IMR-90 (cell line): ENCODE data around the gene RMND5A. TPM values are rescaled to one million over a fixed set of nuclear protein-coding genes. Genes with fewer than 3 reads are reported as not detected.

Source experiments
- ATAC-seq: fragments of 200-7000 bp; cut with Tn5 transposase; 2 replicates; pipeline ENCODE4 v1.9.1; 2020; ENCODE audit warnings: low read depth, mild to moderate bottlenecking, moderate library complexity
- BruUV-seq: library from RNA; stranded (reverse); fragments of 400-500 nt; replicated peaks from 2 replicates; lab custom pipeline; 2021; lab: Mats Ljungman, UMichigan
- CTCF ChIA-PET: fragments of 300-600 bp; formaldehyde crosslinking; extraction: SDS; loops from one replicate; lab custom pipeline; 2021; ENCODE audit warnings: antibody characterized with exemption; lab: Yijun Ruan, JAX
- POLR2A ChIA-PET: fragments of 300-600 bp; sonication (Branson Sonifier 250); formaldehyde crosslinking; loops from one replicate; lab custom pipeline; 2022; ENCODE audit warnings: antibody characterized with exemption; ENCODE audit not compliant: unreplicated experiment; lab: Charles Lee
- DNase-seq: peaks from one replicate; pipeline ENCODE4 v3.0.0; 2013
- H2AFZ ChIP-seq: replicated peaks from 2 replicates; pipeline ENCODE3; 2013; ENCODE audit warnings: low read length, mild to moderate bottlenecking; ENCODE audit not compliant: poor library complexity
- H2AK5ac ChIP-seq: 2 replicates; pipeline ENCODE4 v1.6.1; 2013; ENCODE audit warnings: low read depth, low read length, inconsistent platforms
- H2AK9ac ChIP-seq: replicated peaks from 2 replicates; pipeline ENCODE3; 2013; ENCODE audit warnings: mild to moderate bottlenecking, low read depth, low read length, moderate library complexity; ENCODE audit not compliant: poor library complexity
- H2BK120ac ChIP-seq: 2 replicates; pipeline ENCODE4 v1.6.1; 2013; ENCODE audit warnings: low read depth, low read length, inconsistent platforms
- H2BK15ac ChIP-seq: 3 replicates; pipeline ENCODE4 v1.6.1; 2013; ENCODE audit warnings: low read depth, low read length, inconsistent platforms
- H2BK20ac ChIP-seq: 2 replicates; pipeline ENCODE4 v1.6.1; 2013; ENCODE audit warnings: low read depth, mild to moderate bottlenecking, inconsistent platforms, low read length, moderate library complexity
- H2BK5ac ChIP-seq: 2 replicates; pipeline ENCODE4 v1.6.1; 2013; ENCODE audit warnings: mild to moderate bottlenecking, low read depth, low read length, inconsistent platforms; ENCODE audit not compliant: poor library complexity, severe bottlenecking
- H3K14ac ChIP-seq: replicated peaks from 2 replicates; pipeline ENCODE4 v1.6.1; 2013; ENCODE audit warnings: low read depth, low read length, inconsistent platforms
- H3K18ac ChIP-seq: 2 replicates; pipeline ENCODE4 v1.6.1; 2013; ENCODE audit warnings: low read depth, low read length, control low read depth
- H3K23ac ChIP-seq: 2 replicates; pipeline ENCODE4 v1.6.1; 2013; ENCODE audit warnings: low read depth, low read length, inconsistent platforms
- H3K27ac ChIP-seq: 2 replicates; pipeline ENCODE4 v1.5.1; 2013; ENCODE audit warnings: mild to moderate bottlenecking, control low read depth, low read length; ENCODE audit not compliant: insufficient read depth
- H3K27me3 ChIP-seq: 2 replicates; pipeline ENCODE4 v1.6.1; 2013; ENCODE audit warnings: low read length; ENCODE audit not compliant: control insufficient read depth, insufficient read depth
- H3K36me3 ChIP-seq: 2 replicates; pipeline ENCODE4 v1.6.1; 2013; ENCODE audit warnings: low read length, mixed read lengths; ENCODE audit not compliant: control insufficient read depth, insufficient read depth
- H3K4ac ChIP-seq: 2 replicates; pipeline ENCODE4 v1.6.1; 2013; ENCODE audit warnings: low read depth, low read length, inconsistent platforms
- H3K4me1 ChIP-seq: 2 replicates; pipeline ENCODE4 v1.6.1; 2013; ENCODE audit warnings: low read length, mixed read lengths; ENCODE audit not compliant: control insufficient read depth, insufficient read depth
- H3K4me2 ChIP-seq: 2 replicates; pipeline ENCODE4 v1.6.1; 2013; ENCODE audit warnings: low read depth, mild to moderate bottlenecking, control low read depth, low read length, moderate library complexity
- H3K4me3 ChIP-seq: 2 replicates; pipeline ENCODE4 v1.5.1; 2013; ENCODE audit warnings: low read depth, mild to moderate bottlenecking, control low read depth, low read length, moderate library complexity; ENCODE audit not compliant: insufficient read depth
- H3K56ac ChIP-seq: 2 replicates; pipeline ENCODE4 v1.6.1; 2013; ENCODE audit warnings: low read length, inconsistent platforms; ENCODE audit not compliant: insufficient read depth; ENCODE audit errors: extremely low read depth
- H3K79me1 ChIP-seq, 2 experiments: 2 replicates each; pipeline ENCODE4 v1.6.1; 2013; ENCODE audit warnings: low read length in 2 of 2, inconsistent platforms in 1 of 2, low read depth in 1 of 2
- H3K9ac ChIP-seq: 2 replicates; pipeline ENCODE4 v1.6.1; 2013; ENCODE audit warnings: low read depth, low read length, control low read depth
- H3K9me1 ChIP-seq: 2 replicates; pipeline ENCODE4 v1.6.1; 2013; ENCODE audit warnings: low read length, inconsistent platforms; ENCODE audit not compliant: insufficient read depth
- H3K9me3 ChIP-seq: 2 replicates; pipeline ENCODE4 v1.6.1; 2013; ENCODE audit warnings: low read length; ENCODE audit not compliant: control insufficient read depth, insufficient read depth
- H4K20me1 ChIP-seq: 2 replicates; pipeline ENCODE4 v1.6.1; 2013; ENCODE audit warnings: low read length, inconsistent platforms; ENCODE audit not compliant: insufficient read depth
- H4K5ac ChIP-seq: 2 replicates; pipeline ENCODE4 v1.6.1; 2013; ENCODE audit warnings: mild to moderate bottlenecking, low read depth, low read length, control low read depth
- H4K8ac ChIP-seq, 2 experiments: 2 replicates each; pipeline ENCODE4 v1.6.1; 2013; ENCODE audit warnings: low read depth in 2 of 2, low read length in 2 of 2, control low read depth in 1 of 2, inconsistent platforms in 1 of 2
- H4K91ac ChIP-seq: 2 replicates; pipeline ENCODE4 v1.6.1; 2013; ENCODE audit warnings: low read depth, low read length, inconsistent platforms; ENCODE audit not compliant: insufficient read depth
- BHLHE40 ChIP-seq: fragments of 150-350 bp; IDR thresholded peaks from 2 replicates; pipeline ENCODE4 v1.6.1; 2016; ENCODE audit warnings: mild to moderate bottlenecking, low read depth, low read length
- CEBPB ChIP-seq: IDR thresholded peaks from 2 replicates; pipeline ENCODE4 v1.6.1; 2012; ENCODE audit warnings: low read depth, low read length, improper control_type of control experiment
- CHD1 ChIP-seq: IDR thresholded peaks from 2 replicates; pipeline ENCODE4 v1.6.1; 2012; ENCODE audit warnings: low read depth, low read length, improper control_type of control experiment
- ELK1 ChIP-seq: fragments of 150-350 bp; IDR thresholded peaks from 2 replicates; pipeline ENCODE4 v1.6.1; 2016; ENCODE audit warnings: low read depth, mild to moderate bottlenecking, low read length, moderate library complexity, borderline replicate concordance
- FOS ChIP-seq: fragments of 150-350 bp; IDR thresholded peaks from 2 replicates; pipeline ENCODE4 v1.6.1; 2016; ENCODE audit warnings: low read depth, low read length
- MAFK ChIP-seq: IDR thresholded peaks from 2 replicates; pipeline ENCODE4 v1.6.1; 2012; ENCODE audit warnings: low read depth, low read length, improper control_type of control experiment
- MXI1 ChIP-seq: IDR thresholded peaks from 2 replicates; pipeline ENCODE4 v1.6.1; 2012; ENCODE audit warnings: low read depth, mild to moderate bottlenecking, low read length, moderate library complexity, borderline replicate concordance
- NFE2L2 ChIP-seq: fragments of 150-350 bp; IDR thresholded peaks from 2 replicates; pipeline ENCODE4 v1.6.1; 2016; ENCODE audit warnings: low read depth, mild to moderate bottlenecking, low read length
- POLR2A ChIP-seq: IDR thresholded peaks from 2 replicates; pipeline ENCODE4 v1.6.1; 2012; ENCODE audit warnings: mild to moderate bottlenecking, low read depth, low read length
- RAD21 ChIP-seq: IDR thresholded peaks from 2 replicates; pipeline ENCODE4 v1.6.1; 2012; ENCODE audit warnings: low read length, improper control_type of control experiment
- RCOR1 ChIP-seq: IDR thresholded peaks from 2 replicates; pipeline ENCODE4 v1.6.1; 2012; ENCODE audit warnings: mild to moderate bottlenecking, low read length, improper control_type of control experiment; ENCODE audit not compliant: insufficient replicate concordance
- SMC3 ChIP-seq: fragments of 150-350 bp; IDR thresholded peaks from 2 replicates; pipeline ENCODE4 v1.6.1; 2016; ENCODE audit warnings: low read depth, mild to moderate bottlenecking, antibody characterized with exemption, low read length, moderate library complexity
- dilution Hi-C: fragments of 300-500 bp; cut with HindIII; formaldehyde crosslinking; loops from one replicate; pipeline ENCODE4 v1.14.3; 2018; ENCODE audit warnings: low sequenced_read_pairs; ENCODE audit not compliant: unreplicated experiment
- in situ Hi-C: fragments of 300-500 bp; cut with MboI; formaldehyde crosslinking; loops from 3 replicates; pipeline ENCODE4 v1.14.3; 2019; ENCODE audit warnings: low sequenced_read_pairs, inconsistent platforms, mixed read lengths
- intact Hi-C: fragments of 100-400 bp; cut with micrococcal nuclease; formaldehyde crosslinking; loops from 2 replicates; pipeline ENCODE4 v1.10.0; 2022
- polyA plus RNA-seq, 3 experiments: library from polyadenylated mRNA; depleted of rRNA; stranded (reverse); fragments of >200 nt; gene quantifications; 2 replicates each; pipeline ENCODE4 v1.2.3, GENCODE V29; 2012; ENCODE audit warnings: low replicate concordance in 1 of 3
- total RNA-seq: library from RNA; depleted of rRNA; stranded (reverse); fragments of >200 nt; gene quantifications from 2 replicates; pipeline ENCODE4 v1.2.3, GENCODE V29; 2012

Gene RMND5A
- total and polyA plus RNA-seq, 2 of the 4 experiments (the other 2 are of a cell fraction) = 5.1 to 16.0 TPM

- no peaks in the 10 kb centered on the region for H3K79me1 ChIP-seq
- no peak overlapping the region for H4K91ac ChIP-seq
- dilution Hi-C loops (no loop called here), intact Hi-C loops (no loop called here), in situ Hi-C loops (no loop called here)
- no peak overlapping the region for H3K9ac ChIP-seq
- no peaks in the 10 kb centered on the region for H4K20me1 ChIP-seq
- no peak overlapping the region for H2BK20ac ChIP-seq
- H3K36me3 ChIP-seq = no peaks in the 10 kb centered on the region
- no peak overlapping the region for H3K14ac ChIP-seq
- TF ChIP-seq FOS = no peak
- no peak for TF ChIP-seq MXI1
- no peak for TF ChIP-seq ELK1
- no peak for TF ChIP-seq SMC3
- TF ChIP-seq BHLHE40 = no peak
- TF ChIP-seq CEBPB = no peak
- TF ChIP-seq NFE2L2 = no peak
- TF ChIP-seq RAD21 = no peak
- no peak for TF ChIP-seq RCOR1
- TF ChIP-seq MAFK = no peak
- TF ChIP-seq CHD1 = no peak
- no peak for TF ChIP-seq POLR2A
- H3K27me3 ChIP-seq = peaks cover 11% of the 10 kb centered on the region
- no peak overlapping the region for H3K4me2 ChIP-seq
- H4K8ac ChIP-seq = no peak overlapping the region
- H3K23ac ChIP-seq = no peak overlapping the region
- no peak overlapping the region for H4K5ac ChIP-seq
- POLR2A ChIA-PET = interaction anchor here (0.6 kb wide), 1 partner anchor 1562 kb away, joined by 6 read pairs; no protein-coding TSS in a partner anchor
- H2BK5ac ChIP-seq = no peak overlapping the region
- H3K4me3 ChIP-seq = no peak overlapping the region
- H3K56ac ChIP-seq = no peak overlapping the region
- H3K27ac ChIP-seq = no peak overlapping the region
- H2AK9ac ChIP-seq = no peak overlapping the region
- H3K9me1 ChIP-seq = no peaks in the 10 kb centered on the region
- no peak overlapping the region for H2AK5ac ChIP-seq
- no peak overlapping the region for H3K4ac ChIP-seq
- BruUV-seq = no TSS peak
- CTCF ChIA-PET = no interaction called here
- DNase-seq = no peak
- no peak overlapping the region for H2BK120ac ChIP-seq
- no peaks in the 10 kb centered on the region for H3K9me3 ChIP-seq
- H3K4me1 ChIP-seq = no peaks in the 10 kb centered on the region
- no peak for ATAC-seq
- no peak overlapping the region for H2BK15ac ChIP-seq
- no peak overlapping the region for H3K18ac ChIP-seq
- no peak overlapping the region for H2AFZ ChIP-seq
These were observed 42.3 kb upstream of the RMND5A start for GRCh38 chr2:86677816-86678215.
